Measurements from ENCODE around the gene RBM4B.
A peak's percentile ranks its signal among the peaks of the same experiment; 100 is the strongest.

The RBM4B gene

GRCh38 chr11:66706989-66707388 is 29.3 kb upstream of the RBM4B start:
- DNase-seq (ENCODE audit: low read depth): no peak

- DNase-seq (ENCODE audit: low read depth): no peak
Observed at GRCh38 chr11:66705587-66706335, 28.1 kb upstream of the RBM4B start.

GRCh38 chr11:66704659-66705360 is 27.1 kb upstream of the RBM4B start:
- no peak for DNase-seq (ENCODE audit: low read depth)

GRCh38 chr11:66701432-66702240 is 23.9 kb upstream of the RBM4B start:
- no peak for DNase-seq (ENCODE audit: low read depth)

- no peak for DNase-seq (ENCODE audit: low read depth)
Observed at GRCh38 chr11:66700742-66701141, 23.1 kb upstream of the RBM4B start.

- no peak for DNase-seq (ENCODE audit: low read depth)
Observed at GRCh38 chr11:66700337-66700736, 22.6 kb upstream of the RBM4B start.

- DNase-seq (ENCODE audit: low read depth): no peak
Observed at GRCh38 chr11:66698491-66698890, 20.8 kb upstream of the RBM4B start.

- no peak for DNase-seq (ENCODE audit: low read depth)
Observed at GRCh38 chr11:66697988-66698387, 20.3 kb upstream of the RBM4B start.

GRCh38 chr11:66696146-66696545 is 18.5 kb upstream of the RBM4B start:
- DNase-seq (ENCODE audit: low read depth): no peak

- DNase-seq (ENCODE audit: low read depth): peak; percentile 96
Observed at GRCh38 chr11:66694732-66695207, 17.1 kb upstream of the RBM4B start.

- no peak for DNase-seq (ENCODE audit: low read depth)
Observed at GRCh38 chr11:66694056-66694410, 16.3 kb upstream of the RBM4B start.

GRCh38 chr11:66693356-66694055 is 15.8 kb upstream of the RBM4B start:
- DNase-seq (ENCODE audit: low read depth): no peak

GRCh38 chr11:66692871-66693331 is 15.2 kb upstream of the RBM4B start:
- no peak for DNase-seq (ENCODE audit: low read depth)

GRCh38 chr11:66692446-66692845 is 14.8 kb upstream of the RBM4B start:
- no peak for DNase-seq (ENCODE audit: low read depth)

- DNase-seq (ENCODE audit: low read depth): no peak
Observed at GRCh38 chr11:66691311-66691980, 13.8 kb upstream of the RBM4B start.

GRCh38 chr11:66689661-66690590 is 12.2 kb upstream of the RBM4B start:
- no peak for DNase-seq (ENCODE audit: low read depth)

- DNase-seq (ENCODE audit: low read depth): no peak
Observed at GRCh38 chr11:66688561-66689534, 11.2 kb upstream of the RBM4B start.

- DNase-seq (ENCODE audit: low read depth): no peak
Observed at GRCh38 chr11:66687831-66688281, 10.2 kb upstream of the RBM4B start.
